Measurements from ENCODE around the gene KRTAP5-9.
"Not testable (repeated sequence)": the region's sequence is repeated elsewhere in the genome, so short reads cannot be mapped to it uniquely, and the experiment has no call there.

KRTAP5-9 gene

GRCh38 chr11:71548120-71548519, at the start of gene KRTAP5-9:
Gene KRTAP5-9 (plus strand): TSS chr11:71548420. CDS start chr11:71548658, 238 bp downstream.
- no peak for DNase-seq (ENCODE audit: low read depth)

GRCh38 chr11:71499125-71499524, 49.1 kb upstream of the KRTAP5-9 start:
- no peak for DNase-seq (ENCODE audit: low read depth)

- no peak for DNase-seq (ENCODE audit: low read depth)
Measured at GRCh38 chr11:71499546-71499945, 48.7 kb upstream of the KRTAP5-9 start.

DNA sequence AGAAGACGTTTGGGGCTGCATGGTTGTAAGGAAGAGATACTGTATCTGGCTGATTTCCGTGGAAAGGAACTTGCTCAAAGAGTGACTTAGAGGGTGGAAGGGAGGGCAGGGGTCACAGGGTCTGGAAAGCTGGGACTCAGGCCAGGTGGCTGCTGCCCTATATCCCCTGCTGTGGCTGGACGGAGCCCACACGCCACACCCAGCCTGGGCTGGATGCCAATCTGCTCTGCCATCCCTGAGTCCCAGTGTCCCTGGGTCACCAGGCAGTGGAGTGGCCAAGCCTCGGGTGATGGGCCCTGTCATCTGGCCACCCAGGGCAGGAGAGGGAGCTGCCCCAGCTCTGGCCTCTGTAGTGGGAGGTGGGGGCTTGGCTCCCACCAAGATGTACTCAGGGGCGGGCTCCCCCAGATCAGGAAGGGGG, 47.6 kb upstream of the KRTAP5-9 start:
- DNase-seq (ENCODE audit: low read depth) = no peak

GRCh38 chr11:71501071-71501985, 46.9 kb upstream of the KRTAP5-9 start:
- DNase-seq (ENCODE audit: low read depth) = no peak

- no peak for DNase-seq (ENCODE audit: low read depth)
Measured at GRCh38 chr11:71502026-71502425, 46.2 kb upstream of the KRTAP5-9 start.

- no peak for DNase-seq (ENCODE audit: low read depth)
Measured at GRCh38 chr11:71502871-71503435, 45.3 kb upstream of the KRTAP5-9 start.

GRCh38 chr11:71504531-71504930, 43.7 kb upstream of the KRTAP5-9 start:
- no peak for DNase-seq (ENCODE audit: low read depth)

GRCh38 chr11:71505001-71505400, 43.2 kb upstream of the KRTAP5-9 start:
- no peak for DNase-seq (ENCODE audit: low read depth)

DNA sequence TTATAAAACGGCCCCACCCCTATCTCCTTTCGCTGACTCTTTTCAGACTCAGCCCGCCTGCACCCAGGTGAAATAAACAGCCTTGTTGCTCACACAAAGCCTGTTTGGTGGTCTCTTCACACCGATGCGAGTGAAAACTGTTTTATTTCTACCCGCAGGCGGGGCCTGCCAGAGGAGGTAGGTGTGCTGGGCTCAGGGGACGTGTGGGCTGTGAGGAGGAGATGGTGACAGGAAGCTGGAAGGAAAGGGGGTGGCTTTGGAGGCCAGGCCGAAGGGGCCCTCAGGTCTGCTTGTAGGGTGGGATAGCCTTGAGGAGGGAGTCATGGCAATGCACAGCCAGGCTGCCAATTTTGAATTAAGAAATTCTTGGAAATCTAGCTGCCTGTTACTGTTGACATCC, 42.4 kb upstream of the KRTAP5-9 start:
- no peak for DNase-seq (ENCODE audit: low read depth)

- no peak for DNase-seq (ENCODE audit: low read depth)
Measured at GRCh38 chr11:71507102-71507501, 41.1 kb upstream of the KRTAP5-9 start.

DNA sequence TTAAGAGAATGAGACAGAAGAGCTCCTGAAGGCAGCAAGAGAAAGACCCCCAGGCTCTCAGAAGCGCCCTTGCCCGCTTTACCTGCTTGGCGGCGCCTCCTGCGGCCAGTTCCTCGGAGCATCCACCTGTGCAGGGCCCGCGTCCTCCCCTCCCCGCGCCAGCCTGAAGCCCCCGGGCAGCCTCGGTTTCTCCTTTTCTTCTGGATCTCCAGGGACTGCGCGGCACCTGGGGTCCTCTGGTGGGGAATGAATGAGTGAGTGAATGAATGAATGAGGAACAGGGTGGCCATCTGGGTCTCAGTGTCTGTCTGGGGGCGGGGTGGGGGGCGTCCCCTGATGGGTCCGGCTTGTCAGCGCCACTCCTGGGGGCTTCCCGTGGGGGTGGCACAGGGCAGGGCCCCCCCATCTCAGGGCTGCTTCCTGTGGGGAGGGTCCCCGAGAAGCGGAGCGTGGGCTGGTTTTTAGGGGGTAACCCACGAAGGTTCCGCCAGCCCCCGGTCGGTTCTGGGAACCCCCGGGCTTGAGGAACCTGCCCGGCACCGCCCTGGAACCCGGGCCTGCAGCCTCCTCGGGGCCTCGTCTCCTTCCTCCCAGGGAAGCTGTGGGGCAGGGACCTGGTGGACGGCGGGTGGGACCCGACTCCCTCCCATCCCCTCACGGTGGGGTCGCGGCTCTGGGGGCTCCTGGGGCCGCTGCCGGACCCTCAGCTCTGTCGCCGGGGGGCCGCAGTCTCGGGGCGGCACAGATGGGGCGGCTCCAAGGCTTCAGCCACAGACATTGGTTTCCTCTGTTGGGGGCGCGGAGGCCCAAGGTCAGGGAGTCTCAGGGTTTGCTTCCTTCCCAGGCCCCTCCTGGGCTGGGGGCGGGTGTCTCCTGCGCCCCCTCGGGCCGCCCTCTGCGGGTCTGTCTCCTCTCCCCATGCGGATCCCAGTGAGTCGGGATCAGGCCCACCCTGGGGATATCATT, 29.4 kb upstream of the KRTAP5-9 start:
- DNase-seq (ENCODE audit: low read depth) = no peak

GRCh38 chr11:71519546-71519945, 28.7 kb upstream of the KRTAP5-9 start:
- no peak for DNase-seq (ENCODE audit: low read depth)

- no peak for DNase-seq (ENCODE audit: low read depth)
Measured at GRCh38 chr11:71525188-71525937, 22.9 kb upstream of the KRTAP5-9 start.

- no peak for DNase-seq (ENCODE audit: low read depth)
Measured at GRCh38 chr11:71525938-71526495, 22.2 kb upstream of the KRTAP5-9 start.

DNA sequence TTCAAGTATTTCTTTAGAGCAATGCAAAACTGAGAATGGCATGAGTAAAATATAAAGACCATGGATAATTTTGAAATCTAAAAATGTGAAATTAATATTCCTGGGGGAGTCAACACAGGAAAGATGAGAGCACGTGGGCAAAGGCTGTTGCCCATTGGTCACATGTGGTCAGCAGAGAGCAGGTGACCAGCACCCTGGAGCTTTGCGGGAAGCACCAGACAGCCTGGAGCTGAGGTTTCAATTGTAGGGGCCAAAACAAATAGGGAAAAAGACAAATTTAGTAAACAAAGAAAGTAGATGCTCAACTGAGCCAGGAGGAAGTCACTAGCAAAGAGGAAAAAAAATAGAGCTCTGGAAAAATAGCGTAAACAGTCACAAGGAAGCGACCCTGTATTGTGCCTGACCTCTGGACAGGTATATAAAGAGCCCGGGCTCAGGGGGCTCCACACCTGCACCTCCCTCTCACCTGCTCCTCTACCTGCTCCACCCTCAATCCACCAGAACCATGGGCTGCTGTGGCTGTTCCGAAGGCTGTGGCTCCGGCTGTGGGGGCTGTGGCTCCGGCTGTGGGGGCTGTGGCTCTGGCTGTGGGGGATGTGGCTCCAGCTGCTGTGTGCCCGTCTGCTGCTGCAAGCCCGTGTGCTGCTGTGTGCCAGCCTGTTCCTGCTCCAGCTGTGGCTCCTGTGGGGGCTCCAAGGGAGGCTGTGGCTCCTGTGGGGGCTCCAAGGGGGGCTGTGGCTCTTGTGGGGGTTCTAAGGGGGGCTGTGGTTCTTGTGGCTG, 21.2 kb upstream of the KRTAP5-9 start, which contains the start of gene KRTAP5-7:
Gene KRTAP5-7 (plus strand): TSS at position 472 of the 780 bp plus-strand sequence. CDS start 34 bp downstream, at position 506.
- not testable (repeated sequence) for DNase-seq (ENCODE audit: low read depth)

DNA sequence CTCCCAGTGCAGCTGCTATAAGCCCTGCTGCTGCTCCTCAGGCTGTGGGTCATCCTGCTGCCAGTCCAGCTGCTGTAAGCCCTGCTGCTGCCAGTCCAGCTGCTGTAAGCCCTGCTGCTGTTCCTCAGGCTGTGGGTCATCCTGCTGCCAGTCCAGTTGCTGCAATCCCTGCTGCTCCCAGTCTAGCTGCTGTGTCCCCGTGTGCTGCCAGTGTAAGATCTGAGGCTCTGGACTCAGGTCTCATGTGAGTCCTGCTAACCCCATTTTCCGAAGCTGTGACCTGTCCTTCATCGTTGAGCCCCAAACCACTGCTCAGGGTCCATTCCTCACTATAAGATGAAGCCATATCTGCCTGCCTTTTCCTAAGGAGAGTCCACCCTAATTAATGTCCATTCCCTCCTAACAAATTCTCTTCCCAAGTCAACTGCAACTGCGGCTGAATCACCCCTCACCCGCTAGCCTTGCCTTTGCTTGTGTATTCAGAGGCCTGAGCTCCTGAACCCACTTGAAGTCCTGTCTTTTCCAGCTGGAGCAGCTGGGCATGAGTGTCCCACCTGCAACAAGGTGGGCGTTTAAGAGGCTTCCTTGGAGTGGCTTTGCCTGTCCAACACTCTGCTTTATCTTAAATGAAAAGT, 20.5 kb upstream of the KRTAP5-9 start:
- DNase-seq (ENCODE audit: low read depth) = no peak

- DNase-seq (ENCODE audit: low read depth) = no peak
Measured at GRCh38 chr11:71530602-71531001, 17.6 kb upstream of the KRTAP5-9 start.

GRCh38 chr11:71532036-71532610, 16.1 kb upstream of the KRTAP5-9 start:
- no peak for DNase-seq (ENCODE audit: low read depth)
